HUDEP-2 (cell line): ENCODE data around the gene POLD3.
A peak's percentile ranks its signal among the peaks of the same experiment; 100 is the strongest.
"Not testable (repeated sequence)": the region's sequence is repeated elsewhere in the genome, so short reads cannot be mapped to it uniquely, and the experiment has no call there.

Experiments
- DNase-seq, 76 experiments: peaks; one replicate each; lab custom pipeline; 2025; ENCODE audit not compliant: unreplicated experiment in 76 of 76; lab: John Stamatoyannopoulos, UW

The POLD3 gene

GRCh38 chr11:74579577-74580270, 12.7 kb upstream of the POLD3 start:
- DNase-seq = no peak

GRCh38 chr11:74581954-74582547, 10.3 kb upstream of the POLD3 start:
- no peak for DNase-seq

DNA sequence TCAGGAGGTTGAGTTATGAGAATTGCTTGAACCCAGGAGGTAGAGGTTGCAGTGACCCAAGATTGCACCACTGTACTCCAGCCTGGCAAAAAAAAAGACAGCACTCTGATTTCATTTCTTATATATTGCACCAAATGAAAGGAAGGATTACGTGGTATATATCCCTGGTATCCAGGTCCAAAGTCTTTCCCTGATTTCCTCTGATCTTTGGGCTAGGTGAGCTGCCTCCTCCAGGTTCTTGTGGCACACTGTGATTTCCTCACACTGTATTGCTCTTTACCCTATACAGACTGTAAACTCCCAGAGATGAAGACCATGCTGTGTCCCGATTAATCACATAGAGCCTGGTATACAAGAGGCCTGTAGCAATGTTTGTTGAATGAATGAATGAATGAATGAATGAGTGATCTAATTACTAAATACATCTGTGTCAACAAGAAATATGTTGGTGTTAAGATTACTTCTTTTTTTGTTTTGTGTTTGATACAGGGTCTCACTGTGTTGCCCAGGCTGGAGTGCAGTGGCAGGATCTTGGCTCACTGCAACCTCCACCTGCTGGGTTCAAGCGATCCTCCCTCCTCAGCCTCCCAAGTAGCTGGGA, 9.3 kb upstream of the POLD3 start:
- no peak for DNase-seq

DNA sequence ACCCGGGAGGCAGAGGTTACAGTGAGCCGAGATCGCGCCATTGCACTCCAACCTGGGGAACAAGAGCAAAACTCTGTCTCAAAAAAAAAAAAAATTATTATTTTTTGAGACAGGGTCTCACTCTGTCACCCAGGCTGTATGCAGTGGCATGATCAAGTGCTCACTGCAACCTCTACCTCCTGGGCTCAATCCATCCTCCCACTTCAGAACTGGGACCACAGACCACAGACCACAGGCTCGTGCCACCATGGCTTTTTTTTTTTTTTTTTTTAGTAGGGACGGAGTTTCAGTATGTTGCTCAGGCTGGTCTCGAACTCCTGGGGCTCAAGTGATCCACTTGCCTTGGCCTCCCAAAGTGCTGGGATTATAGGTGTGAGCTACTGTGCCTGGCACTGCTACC, 1.9 kb upstream of the POLD3 start:
- not testable (repeated sequence) for DNase-seq

DNA sequence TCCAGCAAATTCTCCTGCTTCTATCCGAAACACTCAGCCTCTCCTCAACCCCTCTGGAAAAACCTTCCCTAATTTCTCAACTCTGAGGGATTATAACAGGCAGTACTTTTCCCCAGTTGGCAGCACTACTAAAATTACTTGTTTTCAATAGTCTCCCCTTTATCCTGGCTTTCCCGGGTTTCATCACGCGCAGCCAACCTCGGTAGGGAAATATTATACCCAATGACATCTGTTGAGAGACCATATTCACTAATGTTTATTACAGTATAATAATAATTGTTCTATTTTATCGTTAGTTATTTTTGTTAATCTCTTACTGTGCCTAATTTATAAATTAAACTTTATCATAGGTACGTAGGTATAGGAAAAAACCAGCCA, 330 bp upstream of the POLD3 start:
- no peak for DNase-seq

- DNase-seq = no peak
Measured at GRCh38 chr11:74593463-74593862, 1.1 kb downstream of the POLD3 start.

DNA sequence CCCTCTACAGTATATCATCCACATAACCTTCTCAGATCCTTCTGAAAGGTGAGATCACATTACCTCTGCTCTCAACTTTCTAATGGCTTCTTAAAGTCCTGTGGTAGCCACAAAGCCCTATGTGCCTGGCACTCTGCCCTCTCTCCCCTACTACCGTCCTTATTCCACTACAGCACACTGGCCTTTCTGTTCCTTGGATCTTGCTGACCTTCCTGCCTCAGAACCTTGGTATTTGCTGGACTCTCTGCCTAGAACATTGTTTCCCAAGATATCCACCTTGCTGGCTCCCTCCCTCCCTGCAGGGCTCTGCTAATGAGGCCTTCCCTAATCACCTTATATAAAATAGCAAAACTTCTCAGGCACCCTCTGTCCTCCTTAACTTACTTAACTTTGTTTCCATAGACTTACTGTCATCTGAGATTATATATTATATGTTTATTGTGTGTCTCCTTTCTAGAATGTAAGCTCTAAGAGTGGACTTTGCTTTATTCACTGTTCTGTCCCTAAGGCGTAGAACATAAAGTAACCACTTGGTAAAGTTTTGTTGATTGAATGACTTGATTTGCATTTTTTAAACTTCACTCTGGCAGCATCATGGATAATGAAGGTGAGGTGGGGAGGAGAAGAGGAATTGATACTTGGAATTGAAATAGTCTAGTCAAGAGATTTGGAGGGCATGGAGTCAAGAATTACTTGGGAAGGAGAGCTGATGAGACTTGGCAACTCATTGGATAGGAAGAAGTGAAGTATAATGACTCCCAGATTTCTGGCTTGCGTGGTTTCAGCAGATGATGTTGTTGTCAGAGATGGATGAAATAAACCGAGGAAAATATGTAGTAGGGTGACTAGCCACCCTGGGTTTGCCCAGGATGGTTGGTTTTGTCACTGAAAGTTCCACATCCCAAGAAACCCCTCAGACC, 10.5 kb downstream of the POLD3 start:
- DNase-seq = no peak

DNA sequence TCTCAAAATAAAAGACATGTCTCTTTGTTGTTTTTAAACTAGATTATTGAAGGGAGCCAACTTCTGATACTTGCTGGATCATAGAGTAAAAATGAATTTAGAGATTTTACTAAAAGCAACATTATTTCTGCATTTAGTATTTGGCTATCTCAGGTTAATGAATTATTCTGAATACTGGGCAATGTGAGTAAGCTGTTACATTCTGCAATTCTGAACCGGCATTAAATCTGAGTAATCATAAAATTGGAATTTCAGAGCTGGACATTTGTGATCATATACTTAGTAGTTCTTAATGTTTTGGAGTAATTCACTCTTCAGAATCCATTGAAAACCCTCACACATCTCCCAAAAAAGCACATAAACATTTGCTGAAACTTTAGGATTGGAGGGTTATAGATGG, 11.5 kb downstream of the POLD3 start:
- DNase-seq = no peak

GRCh38 chr11:74604311-74604710, 11.9 kb downstream of the POLD3 start:
- no peak for DNase-seq

GRCh38 chr11:74605403-74605802, 13.0 kb downstream of the POLD3 start:
- DNase-seq = no peak

GRCh38 chr11:74608431-74608830, 16.0 kb downstream of the POLD3 start:
- DNase-seq = no peak

GRCh38 chr11:74611369-74611861, 19.0 kb downstream of the POLD3 start:
- DNase-seq = peak in 4 of 76 experiments; percentile 1 to 11 (median 4)

- DNase-seq = no peak
Measured at GRCh38 chr11:74612877-74613276, 20.5 kb downstream of the POLD3 start.

- no peak for DNase-seq
Measured at GRCh38 chr11:74615311-74615710, 22.9 kb downstream of the POLD3 start.

DNA sequence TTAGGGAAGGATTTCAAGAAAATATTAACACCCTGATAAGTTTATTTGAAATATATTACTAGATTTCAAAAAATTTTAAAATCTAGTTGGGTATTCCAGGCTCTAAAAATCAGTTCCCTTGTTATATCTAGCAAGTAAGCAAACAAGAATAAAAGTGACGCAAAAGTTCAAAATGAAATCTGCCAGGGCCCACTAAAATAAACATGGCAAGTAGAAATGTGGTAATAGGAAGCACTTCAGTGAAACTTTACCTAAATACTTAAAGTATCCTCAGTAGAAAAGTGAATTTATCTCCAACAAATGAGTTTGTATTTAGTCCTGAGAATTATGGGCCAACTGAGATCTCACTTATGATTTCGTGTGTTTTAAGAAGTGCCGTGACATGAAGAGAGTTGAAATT, 23.6 kb downstream of the POLD3 start:
- DNase-seq = no peak

GRCh38 chr11:74620531-74620930, 28.1 kb downstream of the POLD3 start:
- DNase-seq = no peak

DNA sequence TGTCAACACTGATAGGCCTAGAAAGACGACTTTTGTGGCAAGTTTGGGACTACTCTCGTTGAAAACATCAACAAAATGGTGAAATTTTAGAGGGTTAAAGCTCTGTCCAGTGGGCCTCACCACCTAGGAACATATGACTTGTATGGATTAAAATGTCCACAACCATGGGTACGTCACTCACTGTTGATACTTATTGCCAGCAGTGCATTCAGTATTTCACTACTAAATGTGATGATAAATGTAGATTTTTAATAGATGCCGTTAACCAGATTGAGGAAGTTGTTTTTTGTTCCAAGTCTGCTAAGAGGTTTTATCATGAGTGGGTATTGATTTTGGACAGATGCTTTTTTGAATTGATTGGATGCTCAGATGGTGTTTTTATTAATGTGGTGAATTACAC, 33.7 kb downstream of the POLD3 start:
- no peak for DNase-seq

DNA sequence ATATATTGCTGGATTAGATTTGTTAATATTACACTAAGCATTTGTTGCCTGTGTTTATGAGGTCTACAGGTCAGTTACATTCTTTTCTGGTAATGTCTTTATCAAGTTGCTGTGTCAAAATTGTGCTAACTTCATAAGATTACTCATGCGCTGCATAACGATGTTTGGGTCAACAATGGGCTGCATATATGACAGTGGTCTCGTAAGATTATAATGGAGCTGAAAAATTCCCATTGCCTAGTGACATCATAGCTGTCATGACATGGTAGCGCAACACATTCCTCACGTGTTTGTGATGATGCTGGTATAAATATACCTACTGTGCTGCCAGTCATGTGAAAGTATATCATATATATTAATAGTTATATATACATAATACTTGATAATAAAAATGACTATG, 34.2 kb downstream of the POLD3 start:
- DNase-seq = no peak

DNA sequence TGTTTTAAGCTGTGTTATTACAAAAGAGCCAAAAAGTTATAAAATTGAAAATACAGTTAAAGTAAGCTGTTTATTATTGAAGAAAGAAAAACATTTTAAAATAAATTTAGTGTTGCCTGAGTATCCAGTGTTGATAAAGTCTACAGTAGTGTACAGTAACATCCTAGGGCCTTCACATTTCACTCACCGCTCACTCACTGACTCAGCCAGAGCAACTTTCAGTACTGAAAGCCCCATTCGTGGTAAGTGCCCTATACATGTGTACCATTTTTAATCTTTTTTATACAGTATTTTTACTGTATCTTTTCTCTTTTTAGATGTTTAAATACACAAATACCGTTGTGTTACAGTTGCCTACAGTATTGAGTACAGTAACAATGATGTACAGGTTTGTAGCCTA, 35.0 kb downstream of the POLD3 start:
- DNase-seq = no peak

DNA sequence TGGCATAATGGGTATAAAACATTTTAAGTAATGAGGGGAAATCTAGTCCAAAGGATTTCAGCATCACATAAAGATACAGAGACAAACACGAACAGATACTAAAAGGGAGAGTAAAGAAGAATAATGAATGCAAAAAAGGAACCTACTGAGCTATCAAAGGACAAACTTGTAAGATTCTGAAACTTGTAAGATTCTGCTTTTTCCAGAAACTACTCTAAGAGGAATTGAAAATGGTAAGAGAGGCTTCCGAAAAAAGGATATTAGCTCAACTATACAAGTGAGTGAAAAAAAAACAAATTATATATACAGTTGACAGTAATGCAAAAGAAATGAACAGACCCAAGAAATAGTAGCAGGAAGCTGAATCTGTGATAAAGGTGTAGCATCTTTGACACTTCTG, 37.7 kb downstream of the POLD3 start:
- no peak for DNase-seq
